HG03095 (cell line): ENCODE measurements around the gene EGFL6.

ENCODE experiments used
- ATAC-seq: cut with Tn5 transposase; IDR thresholded peaks from one replicate; pipeline ENCODE4 v1.9.1; 2021; ENCODE audit warnings: moderate library complexity; ENCODE audit not compliant: unreplicated experiment

EGFL6 gene

GRCh38 chrX:13569479-13570260 is at the start of gene EGFL6:
TSS of gene EGFL6 (plus strand) at chrX:13569601. CDS start at chrX:13569862, 261 bp downstream.
- no peak for ATAC-seq

- ATAC-seq, result no peak
These were observed 49.0 kb upstream of the EGFL6 start for GRCh38 chrX:13520351-13520750.

GRCh38 chrX:13520936-13521335 is 48.5 kb upstream of the EGFL6 start:
- ATAC-seq, result no peak

- no peak for ATAC-seq
These were observed 46.6 kb upstream of the EGFL6 start for GRCh38 chrX:13522811-13523210.

GRCh38 chrX:13533726-13534125 is 35.7 kb upstream of the EGFL6 start:
- no peak for ATAC-seq

GRCh38 chrX:13535376-13536165 is 33.8 kb upstream of the EGFL6 start:
- ATAC-seq, result no peak

GRCh38 chrX:13536551-13536950 is 32.9 kb upstream of the EGFL6 start:
- ATAC-seq, result no peak

GRCh38 chrX:13538414-13538813 is 31.0 kb upstream of the EGFL6 start:
- no peak for ATAC-seq

GRCh38 chrX:13540602-13541001 is 28.8 kb upstream of the EGFL6 start:
- no peak for ATAC-seq

GRCh38 chrX:13545726-13546125 is 23.7 kb upstream of the EGFL6 start:
- ATAC-seq, result no peak

GRCh38 chrX:13547671-13548070 is 21.7 kb upstream of the EGFL6 start:
- no peak for ATAC-seq

GRCh38 chrX:13550346-13550745 is 19.1 kb upstream of the EGFL6 start:
- ATAC-seq, result no peak

GRCh38 chrX:13551610-13552009 is 17.8 kb upstream of the EGFL6 start:
- ATAC-seq, result no peak

GRCh38 chrX:13552892-13553291 is 16.5 kb upstream of the EGFL6 start:
- ATAC-seq, result no peak

GRCh38 chrX:13565511-13565910 is 3.9 kb upstream of the EGFL6 start:
- ATAC-seq, result no peak

- no peak for ATAC-seq
These were observed 832 bp downstream of the EGFL6 start for GRCh38 chrX:13570261-13570605.

GRCh38 chrX:13571136-13571535 is 1.7 kb downstream of the EGFL6 start:
- ATAC-seq, result no peak

- no peak for ATAC-seq
These were observed 5.2 kb downstream of the EGFL6 start for GRCh38 chrX:13574600-13574999.

GRCh38 chrX:13579661-13580060 is 10.3 kb downstream of the EGFL6 start:
- no peak for ATAC-seq

- ATAC-seq, result no peak
These were observed 12.2 kb downstream of the EGFL6 start for GRCh38 chrX:13581554-13581953.

- ATAC-seq, result no peak
These were observed 18.5 kb downstream of the EGFL6 start for GRCh38 chrX:13587786-13588477.

- no peak for ATAC-seq
These were observed 20.8 kb downstream of the EGFL6 start for GRCh38 chrX:13590207-13590606.
